Neural cell (in vitro differentiated cells): ENCODE measurements around the gene RET. TPM values are rescaled to one million over a fixed set of nuclear protein-coding genes. Genes with fewer than 3 reads are reported as not detected.

ENCODE experiments used
- H2AFZ ChIP-seq: fragments of 200-600, 300-800 bp; sonication (generic), shearing (Covaris generic); 2 replicates; pipeline ENCODE4 v1.6.0; 2014; ENCODE audit warnings: low read depth, mild to moderate bottlenecking, antibody characterized with exemption, low read length, moderate library complexity
- H3F3A ChIP-seq: fragments of 200-600 bp; shearing (Covaris generic); 2 replicates; pipeline ENCODE4 v1.6.1; 2016; ENCODE audit warnings: mild to moderate bottlenecking, moderate library complexity, mixed read lengths, antibody characterized with exemption, low read length; ENCODE audit not compliant: insufficient read depth, poor library complexity, severe bottlenecking
- H3K27ac ChIP-seq: fragments of 200-600, 300-800 bp; sonication (generic), shearing (Covaris generic); 2 replicates; pipeline ENCODE4 v1.5.1; 2014; ENCODE audit warnings: mild to moderate bottlenecking, low read length, moderate library complexity
- H3K27me3 ChIP-seq: fragments of 300-800, 200-600 bp; sonication (generic), shearing (Covaris generic); 2 replicates; pipeline ENCODE4 v1.6.0; 2014; ENCODE audit warnings: mild to moderate bottlenecking, low read depth, low read length, moderate library complexity; ENCODE audit not compliant: insufficient read depth
- H3K36me3 ChIP-seq: fragments of 300-800, 200-600 bp; sonication (generic), shearing (Covaris generic); 2 replicates; pipeline ENCODE4 v1.5.1; 2014; ENCODE audit warnings: mild to moderate bottlenecking, antibody characterized with exemption, low read length, moderate library complexity; ENCODE audit not compliant: insufficient read depth
- H3K4me2 ChIP-seq: fragments of 300-800, 200-600 bp; sonication (generic), shearing (Covaris generic); 2 replicates; pipeline ENCODE4 v1.6.0; 2014; ENCODE audit warnings: mild to moderate bottlenecking, low read length
- H3K4me3 ChIP-seq: fragments of 300-800, 200-600 bp; sonication (generic), shearing (Covaris generic); 2 replicates; pipeline ENCODE4 v1.5.1; 2014; ENCODE audit warnings: mild to moderate bottlenecking, low read length, moderate library complexity
- H3K79me2 ChIP-seq: fragments of 200-600 bp; shearing (Covaris generic); replicated peaks from 2 replicates; pipeline ENCODE4 v1.6.0; 2014; ENCODE audit warnings: mild to moderate bottlenecking, low read length, moderate library complexity; ENCODE audit not compliant: insufficient read depth
- H3K9ac ChIP-seq: fragments of 300-800, 200-600 bp; sonication (generic), shearing (Covaris generic); 2 replicates; pipeline ENCODE4 v1.6.1; 2016; ENCODE audit warnings: mild to moderate bottlenecking, low read length, mixed read lengths
- H3K9me2 ChIP-seq: fragments of 200-600 bp; shearing (Covaris generic); 2 replicates; pipeline ENCODE4 v1.6.1; 2016; ENCODE audit warnings: mild to moderate bottlenecking, low read length, mixed read lengths; ENCODE audit not compliant: insufficient read depth
- H3K9me3 ChIP-seq: fragments of 200-600, 300-800 bp; sonication (generic), shearing (Covaris generic); 2 replicates; pipeline ENCODE4 v1.6.1; 2016; ENCODE audit warnings: mild to moderate bottlenecking, mixed run types, low read length, moderate library complexity, mixed read lengths
- H4K20me1 ChIP-seq: fragments of 200-600 bp; shearing (Covaris generic); 2 replicates; pipeline ENCODE4 v1.6.1; 2016; ENCODE audit warnings: mild to moderate bottlenecking, mixed run types; ENCODE audit not compliant: insufficient read depth
- EP300 ChIP-seq: fragments of 450-650 bp; conservative IDR thresholded peaks from 2 replicates; pipeline ENCODE4 v1.6.1; 2014; ENCODE audit warnings: antibody characterized with exemption, mild to moderate bottlenecking, moderate library complexity; ENCODE audit not compliant: poor library complexity, severe bottlenecking
- EZH2 ChIP-seq: fragments of 200-600, 300-800 bp; shearing (Covaris generic), sonication (generic); IDR thresholded peaks from 2 replicates; pipeline ENCODE4 v1.6.1; 2014; ENCODE audit warnings: antibody characterized with exemption, low read length, borderline replicate concordance, mild to moderate bottlenecking; ENCODE audit not compliant: insufficient read depth, poor library complexity, severe bottlenecking
- MXI1 ChIP-seq: fragments of 450-650 bp; conservative IDR thresholded peaks from 2 replicates; pipeline ENCODE4 v1.6.1; 2014; ENCODE audit warnings: antibody characterized with exemption, mild to moderate bottlenecking; ENCODE audit not compliant: poor library complexity, severe bottlenecking
- POLR2AphosphoS5 ChIP-seq: IDR thresholded peaks from 2 replicates; pipeline ENCODE4 v1.6.1; 2012
- RAD21 ChIP-seq: fragments of 450-650 bp; conservative IDR thresholded peaks from 2 replicates; pipeline ENCODE4 v1.6.1; 2014; ENCODE audit warnings: antibody characterized with exemption, mild to moderate bottlenecking, moderate library complexity
- REST ChIP-seq: IDR thresholded peaks from 2 replicates; pipeline ENCODE4 v1.6.1; 2012; ENCODE audit warnings: borderline replicate concordance
- SMC3 ChIP-seq: fragments of 450-650 bp; conservative IDR thresholded peaks from 2 replicates; pipeline ENCODE4 v1.6.1; 2014; ENCODE audit warnings: antibody characterized with exemption, mild to moderate bottlenecking, moderate library complexity; ENCODE audit not compliant: poor library complexity
- TAF1 ChIP-seq: IDR thresholded peaks from 2 replicates; pipeline ENCODE4 v1.6.1; 2012; ENCODE audit warnings: low read depth
- polyA plus RNA-seq: library from polyadenylated mRNA; depleted of rRNA; stranded (reverse); fragments of >200 nt; gene quantifications from 2 replicates; pipeline ENCODE4 v1.2.3, GENCODE V29; 2014
- TF ChIP-seq, protein P1 (sequence below): fragments of 450-650 bp; IDR thresholded peaks from 2 replicates; pipeline ENCODE4 v1.5.1; 2014; ENCODE audit warnings: antibody characterized with exemption, mild to moderate bottlenecking, moderate library complexity; ENCODE audit not compliant: poor library complexity, severe bottlenecking

RET gene
- polyA plus RNA-seq, 1 donor from 2014 or later, result 1.7 TPM

DNA sequence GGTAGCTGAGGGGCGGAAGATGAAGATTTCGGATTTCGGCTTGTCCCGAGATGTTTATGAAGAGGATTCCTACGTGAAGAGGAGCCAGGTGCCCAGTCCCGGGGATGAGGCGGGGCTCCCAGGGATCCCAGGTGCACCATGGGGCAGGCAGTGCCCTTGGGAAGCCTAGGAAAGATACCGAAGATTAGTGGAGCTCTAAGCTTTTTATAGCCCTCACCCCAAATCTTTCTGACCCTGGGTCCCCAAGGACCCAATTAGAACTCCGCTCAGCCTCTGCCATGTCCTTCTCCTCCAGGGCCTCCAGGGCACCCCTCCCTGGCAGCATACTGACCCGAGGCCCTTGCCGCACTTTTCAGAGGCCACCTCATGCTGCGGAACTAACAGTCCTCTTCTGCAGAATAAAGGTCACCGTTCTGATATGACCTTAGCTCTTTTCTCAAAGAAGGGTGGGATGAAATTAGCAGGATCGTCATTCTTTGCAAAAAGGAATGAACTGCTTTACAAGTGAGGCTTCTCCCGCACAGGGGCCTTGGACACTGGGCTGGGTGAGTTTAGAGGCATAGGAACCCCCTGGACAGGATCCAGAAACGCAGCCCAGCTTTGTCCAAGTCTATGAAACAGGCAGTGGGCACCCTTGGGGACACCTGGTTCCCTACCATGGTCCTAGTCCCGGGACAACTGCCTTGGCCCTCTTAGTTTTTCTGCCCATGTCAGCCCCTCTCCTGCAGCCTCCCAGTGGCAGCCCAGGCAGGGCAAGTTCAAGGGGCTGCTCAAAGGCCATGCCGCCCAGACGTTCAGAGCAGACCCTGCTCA is 43.5 kb downstream of the RET start:
- TF ChIP-seq TAF1 (no peak), SMC3 (no peak), REST (no peak), EZH2 (no peak)
- Histone ChIP-seq H3K9me3 (no peaks in the 10 kb centered on the region), H3K27me3 (no peaks in the 10 kb centered on the region), H3K4me2 (no peak overlapping the region), H3K79me2 (no peaks in the 10 kb centered on the region), H3K27ac (no peak overlapping the region), H3K9ac (no peak overlapping the region), H3K36me3 (no peaks in the 10 kb centered on the region), H4K20me1 (no peaks in the 10 kb centered on the region), H2AFZ (no peak overlapping the region), H3K4me3 (no peak overlapping the region), H3F3A (no peaks in the 10 kb centered on the region), H3K9me2 (no peaks in the 10 kb centered on the region)

DNA sequence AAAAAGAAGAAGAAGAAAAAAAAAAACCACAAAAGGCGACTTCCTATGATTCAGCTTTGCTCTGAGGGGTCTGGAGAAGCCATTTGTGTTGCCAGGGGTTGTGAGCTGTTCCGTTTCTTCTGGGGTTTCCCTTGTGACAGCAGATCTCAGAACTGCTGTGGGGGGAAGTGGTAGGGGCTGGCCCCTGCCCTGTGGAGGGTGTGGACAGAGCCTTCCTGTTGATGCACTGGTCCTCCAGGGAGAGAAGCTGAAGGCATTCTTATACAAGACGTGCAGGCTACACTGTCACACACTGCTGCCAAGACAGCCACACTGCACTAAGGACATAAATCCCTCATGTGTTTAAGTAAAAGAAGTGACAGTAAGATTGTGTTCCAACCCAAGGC is 44.1 kb downstream of the RET start:
- Histone ChIP-seq H3K27ac (no peak overlapping the region), H3K27me3 (no peaks in the 10 kb centered on the region), H3K4me2 (no peak overlapping the region), H3K4me3 (no peak overlapping the region), H4K20me1 (no peaks in the 10 kb centered on the region), H3K9me2 (no peaks in the 10 kb centered on the region), H3K79me2 (no peaks in the 10 kb centered on the region), H3K9me3 (no peaks in the 10 kb centered on the region), H3K9ac (no peak overlapping the region), H2AFZ (no peak overlapping the region), H3F3A (no peaks in the 10 kb centered on the region), H3K36me3 (no peaks in the 10 kb centered on the region)
- TF ChIP-seq, protein P1, sequence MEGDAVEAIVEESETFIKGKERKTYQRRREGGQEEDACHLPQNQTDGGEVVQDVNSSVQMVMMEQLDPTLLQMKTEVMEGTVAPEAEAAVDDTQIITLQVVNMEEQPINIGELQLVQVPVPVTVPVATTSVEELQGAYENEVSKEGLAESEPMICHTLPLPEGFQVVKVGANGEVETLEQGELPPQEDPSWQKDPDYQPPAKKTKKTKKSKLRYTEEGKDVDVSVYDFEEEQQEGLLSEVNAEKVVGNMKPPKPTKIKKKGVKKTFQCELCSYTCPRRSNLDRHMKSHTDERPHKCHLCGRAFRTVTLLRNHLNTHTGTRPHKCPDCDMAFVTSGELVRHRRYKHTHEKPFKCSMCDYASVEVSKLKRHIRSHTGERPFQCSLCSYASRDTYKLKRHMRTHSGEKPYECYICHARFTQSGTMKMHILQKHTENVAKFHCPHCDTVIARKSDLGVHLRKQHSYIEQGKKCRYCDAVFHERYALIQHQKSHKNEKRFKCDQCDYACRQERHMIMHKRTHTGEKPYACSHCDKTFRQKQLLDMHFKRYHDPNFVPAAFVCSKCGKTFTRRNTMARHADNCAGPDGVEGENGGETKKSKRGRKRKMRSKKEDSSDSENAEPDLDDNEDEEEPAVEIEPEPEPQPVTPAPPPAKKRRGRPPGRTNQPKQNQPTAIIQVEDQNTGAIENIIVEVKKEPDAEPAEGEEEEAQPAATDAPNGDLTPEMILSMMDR, result no peak
- TF ChIP-seq EP300 (no peak), RAD21 (no peak), SMC3 (no peak), TAF1 (no peak), EZH2 (no peak), POLR2AphosphoS5 (no peak), MXI1 (no peak), REST (no peak)
